ENCODE results near the gene MGAT4A.
"Not testable (repeated sequence)": the region's sequence is repeated elsewhere in the genome, so short reads cannot be mapped to it uniquely, and the experiment has no call there.

MGAT4A gene

GRCh38 chr2:98702858-98703620, 27.9 kb downstream of the MGAT4A start:
- DNase-seq (ENCODE audit: low read depth in 3 of 3) = no peak

DNA sequence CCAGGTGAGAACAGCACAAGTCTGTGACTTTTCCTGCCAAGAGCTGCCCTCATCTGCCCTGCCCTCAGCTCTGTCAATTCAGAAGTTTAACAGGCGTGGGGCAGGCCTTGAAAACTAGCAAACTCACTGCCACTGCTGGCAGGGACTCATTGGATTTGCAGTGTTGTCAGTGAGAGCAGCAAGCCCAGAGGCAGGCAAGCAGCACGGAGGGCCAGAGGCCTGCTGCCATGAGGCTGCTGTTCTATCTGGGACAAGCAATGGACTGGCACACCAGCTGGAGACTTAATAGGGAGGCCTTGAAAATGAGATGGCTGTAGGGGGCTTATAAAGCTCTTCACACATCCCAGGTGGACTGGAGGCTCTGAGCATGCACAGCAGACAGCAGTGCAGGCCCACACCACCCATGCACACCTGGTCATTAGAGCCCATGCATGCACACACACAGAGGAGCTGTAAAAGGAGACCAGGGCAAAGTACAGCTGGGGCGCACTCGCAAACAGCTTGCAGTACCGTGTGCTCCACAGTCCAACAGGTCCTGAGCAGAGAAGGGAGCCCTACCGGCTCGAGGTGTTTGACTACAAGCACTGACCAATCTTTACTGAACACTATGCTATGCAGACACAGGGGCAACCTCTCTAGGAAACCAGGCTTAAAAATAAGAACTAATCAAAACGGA, 28.7 kb downstream of the MGAT4A start:
- DNase-seq (ENCODE audit: low read depth in 3 of 3) = no peak

GRCh38 chr2:98701230-98701629, 29.7 kb downstream of the MGAT4A start:
- DNase-seq (ENCODE audit: low read depth in 3 of 3) = no peak

GRCh38 chr2:98698896-98699295, 32.0 kb downstream of the MGAT4A start:
- no peak for DNase-seq (ENCODE audit: low read depth in 3 of 3)

DNA sequence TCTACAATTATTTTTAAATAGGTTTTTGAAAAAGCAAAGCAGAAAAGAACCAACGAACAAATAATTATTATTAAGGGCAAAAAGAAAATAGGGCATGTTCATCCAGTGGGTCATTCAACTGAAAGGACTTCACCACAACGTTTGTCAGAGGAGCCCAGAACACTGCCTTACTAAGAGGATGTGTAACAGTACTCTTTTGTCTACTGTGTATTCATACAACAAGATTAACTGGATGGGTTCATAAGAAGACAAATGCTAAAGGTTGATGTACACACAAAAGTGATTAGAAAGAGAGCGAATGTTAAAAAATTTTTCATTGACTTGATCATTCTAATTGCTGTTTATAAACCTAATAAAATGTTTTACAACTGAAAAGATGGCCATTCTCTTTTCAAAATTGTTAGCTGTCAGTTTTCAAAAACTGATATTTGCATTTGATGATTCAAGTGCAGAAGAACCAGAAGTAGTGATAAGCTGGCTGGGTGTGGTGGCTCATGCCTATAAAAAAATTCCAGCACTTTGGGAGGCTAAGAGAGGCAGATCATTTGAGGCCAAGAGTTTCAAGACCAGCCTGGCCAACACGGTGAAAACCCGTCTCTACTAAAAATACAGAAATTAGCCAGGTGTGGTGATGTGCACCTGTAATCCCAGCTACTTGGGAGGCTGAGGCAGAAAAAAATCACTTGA, 33.1 kb downstream of the MGAT4A start:
- no peak for DNase-seq (ENCODE audit: low read depth in 3 of 3)

DNA sequence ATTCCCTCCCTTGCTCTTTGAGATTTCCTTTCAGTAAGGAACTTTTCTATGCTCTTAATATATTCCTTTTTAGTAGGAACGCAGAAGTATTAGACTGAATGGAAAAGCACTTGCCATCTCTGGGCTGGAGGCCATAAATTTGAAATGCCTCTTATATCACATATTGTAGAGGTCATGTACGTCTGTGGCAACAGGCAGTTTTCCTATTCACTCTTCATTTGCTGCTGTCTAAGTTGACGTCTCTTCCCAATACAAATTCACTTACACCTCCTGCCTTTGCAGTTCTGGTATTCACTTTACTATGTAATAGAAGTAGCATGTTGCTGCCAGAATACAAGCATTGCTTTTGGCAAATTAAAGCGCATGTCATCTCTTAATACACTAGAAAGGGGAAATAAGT, 34.7 kb downstream of the MGAT4A start:
- no peak for DNase-seq (ENCODE audit: low read depth in 3 of 3)

- no peak for DNase-seq (ENCODE audit: low read depth in 3 of 3)
These were observed 35.7 kb downstream of the MGAT4A start for GRCh38 chr2:98695255-98695654.

DNA sequence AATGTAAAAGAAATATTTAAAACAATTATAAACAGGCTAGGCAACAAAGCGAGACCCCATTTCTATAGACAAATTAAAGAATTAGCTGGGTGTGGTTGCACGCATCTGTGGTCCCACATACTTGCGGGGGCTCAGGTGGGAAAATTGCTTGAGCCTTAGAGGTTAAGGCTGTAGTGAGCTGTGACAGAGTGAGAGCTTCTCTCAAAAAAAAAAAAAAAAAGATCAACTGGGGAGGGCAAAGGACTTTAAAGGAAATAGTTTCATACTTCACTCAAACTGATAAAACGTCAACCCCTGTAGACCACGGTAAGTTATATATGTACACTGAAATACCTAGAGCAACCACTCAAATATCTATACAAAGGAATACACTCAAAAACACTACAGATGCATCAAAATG, 37.5 kb downstream of the MGAT4A start:
- DNase-seq (ENCODE audit: low read depth in 3 of 3) = no peak

DNA sequence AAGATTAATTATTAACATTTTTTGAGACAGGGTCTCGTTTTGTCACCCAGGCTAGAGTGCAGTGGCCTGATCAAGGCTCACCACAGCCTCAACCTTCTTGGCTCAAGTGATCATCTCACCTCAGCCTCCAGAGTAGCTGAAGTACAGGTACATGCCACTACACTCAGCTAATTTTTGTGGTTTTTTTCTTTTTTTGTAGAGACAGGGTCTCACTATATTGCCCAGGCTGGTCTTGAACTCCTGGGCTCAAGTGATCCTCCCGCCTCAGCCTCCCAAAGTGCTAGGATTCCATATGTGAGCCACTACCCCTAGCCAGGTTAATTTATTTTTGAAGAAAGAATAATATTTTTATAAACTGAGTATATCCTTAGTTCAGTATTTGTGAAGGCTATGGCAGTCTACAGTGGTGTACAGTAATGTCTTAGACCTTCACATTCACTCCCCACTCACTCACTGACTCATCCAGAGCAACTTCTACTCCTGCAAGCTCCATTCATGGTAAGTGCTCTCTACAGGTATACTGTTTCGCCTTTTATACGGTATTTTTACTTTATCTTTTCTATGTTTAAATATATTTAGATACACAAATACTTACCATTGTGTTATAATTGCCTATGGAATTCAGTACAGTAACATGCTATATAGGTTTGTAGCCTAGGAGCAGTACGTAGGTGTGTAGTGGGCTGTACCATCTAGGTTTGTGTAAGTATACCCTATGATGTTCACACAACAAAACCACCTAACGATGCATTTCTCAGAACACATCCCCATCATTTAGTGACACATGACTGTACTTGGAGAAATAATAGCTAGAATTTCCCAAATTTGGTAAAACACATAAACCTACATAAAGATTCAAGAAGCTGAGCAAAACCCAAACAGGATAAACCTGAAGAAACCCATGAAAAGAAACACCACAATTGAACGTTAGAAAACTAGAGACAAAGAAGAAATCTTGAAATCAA, 38.6 kb downstream of the MGAT4A start:
- DNase-seq (ENCODE audit: low read depth in 3 of 3) = no peak

DNA sequence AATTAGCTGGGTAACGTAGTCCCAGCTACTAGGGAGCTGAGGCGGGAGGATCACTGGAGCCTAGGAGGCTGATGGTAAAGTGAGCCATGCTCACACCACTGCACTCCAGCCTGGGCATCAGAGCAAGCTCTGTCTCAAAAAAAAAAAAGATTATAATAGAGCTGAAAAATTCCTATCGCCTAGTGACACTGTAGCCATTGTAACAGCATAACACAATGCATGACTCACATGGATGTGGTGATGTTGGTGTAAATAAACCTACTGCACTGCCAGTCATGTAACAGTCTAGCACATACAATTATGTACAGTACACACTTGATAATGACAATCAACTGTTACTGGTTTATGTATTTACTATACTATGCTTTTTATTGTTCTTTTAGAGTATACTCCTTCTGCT, 39.6 kb downstream of the MGAT4A start:
- DNase-seq (ENCODE audit: low read depth in 3 of 3) = no peak

- DNase-seq (ENCODE audit: low read depth in 3 of 3) = no peak
These were observed 44.7 kb downstream of the MGAT4A start for GRCh38 chr2:98685930-98686887.

DNA sequence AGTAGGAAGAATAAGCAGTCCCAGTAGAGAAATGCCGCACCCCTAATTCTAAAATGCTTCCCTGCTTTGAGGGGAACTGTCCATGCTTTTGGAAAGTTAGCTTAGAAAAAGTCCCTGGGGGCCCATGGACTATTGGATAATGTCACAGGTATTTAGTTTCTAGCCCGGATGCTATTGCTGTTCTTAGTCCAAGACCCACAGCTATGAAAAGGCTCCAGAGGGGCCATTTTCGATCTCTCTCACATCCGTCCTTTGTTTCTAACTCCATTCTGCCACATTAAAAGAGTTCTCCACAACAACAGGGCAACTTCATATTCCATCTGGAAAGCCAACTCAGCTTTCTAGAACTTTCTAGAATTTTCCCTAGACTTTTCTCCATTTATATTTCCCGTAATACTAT, 47.2 kb downstream of the MGAT4A start:
- DNase-seq (ENCODE audit: low read depth in 3 of 3) = no peak

DNA sequence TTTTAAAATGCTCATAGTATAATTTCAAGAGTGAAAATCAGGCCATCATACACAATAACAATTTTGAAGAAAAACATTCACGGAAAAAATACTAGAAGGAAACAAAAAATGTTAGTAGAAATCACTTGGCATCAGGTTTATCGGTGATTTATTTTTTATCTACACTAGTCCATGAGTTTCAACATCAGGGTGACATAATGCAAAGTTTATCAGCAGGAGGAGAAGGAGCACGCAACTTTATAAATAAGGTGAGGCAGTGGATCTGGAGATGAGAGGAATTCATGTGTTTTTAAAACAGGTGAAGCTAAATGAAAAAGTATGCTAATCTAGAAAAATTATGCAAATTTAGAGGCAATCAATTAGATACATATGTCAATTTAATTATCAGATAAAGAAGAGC, 54.2 kb downstream of the MGAT4A start:
- no peak for DNase-seq (ENCODE audit: low read depth in 3 of 3)

GRCh38 chr2:98674233-98674964, 56.5 kb downstream of the MGAT4A start:
- DNase-seq (ENCODE audit: low read depth in 3 of 3) = no peak

GRCh38 chr2:98669675-98670074, 61.3 kb downstream of the MGAT4A start:
- DNase-seq (ENCODE audit: low read depth in 3 of 3) = no peak

GRCh38 chr2:98665677-98666076, 65.3 kb downstream of the MGAT4A start:
- DNase-seq (ENCODE audit: low read depth in 3 of 3) = no peak

DNA sequence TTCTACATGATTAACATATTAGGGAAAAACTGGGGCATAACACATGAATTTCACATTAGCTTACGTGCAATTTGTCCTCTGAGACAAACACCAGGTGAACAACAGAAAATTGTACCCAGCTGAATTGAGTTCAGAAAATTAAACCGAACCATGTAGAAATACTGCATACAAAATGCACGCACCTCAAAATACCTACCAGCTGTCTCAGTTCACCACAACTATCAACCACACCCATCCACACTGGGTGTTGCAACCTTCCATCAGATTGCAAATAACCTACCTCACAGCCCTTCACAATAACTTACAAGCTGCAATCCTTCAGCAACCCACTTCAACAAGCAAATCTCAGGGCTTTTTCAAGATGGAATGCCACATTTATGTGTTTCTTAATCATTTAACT, 66.6 kb downstream of the MGAT4A start:
- peak in 1 of 3 experiments; percentile 20 for DNase-seq (ENCODE audit: low read depth in 3 of 3)

DNA sequence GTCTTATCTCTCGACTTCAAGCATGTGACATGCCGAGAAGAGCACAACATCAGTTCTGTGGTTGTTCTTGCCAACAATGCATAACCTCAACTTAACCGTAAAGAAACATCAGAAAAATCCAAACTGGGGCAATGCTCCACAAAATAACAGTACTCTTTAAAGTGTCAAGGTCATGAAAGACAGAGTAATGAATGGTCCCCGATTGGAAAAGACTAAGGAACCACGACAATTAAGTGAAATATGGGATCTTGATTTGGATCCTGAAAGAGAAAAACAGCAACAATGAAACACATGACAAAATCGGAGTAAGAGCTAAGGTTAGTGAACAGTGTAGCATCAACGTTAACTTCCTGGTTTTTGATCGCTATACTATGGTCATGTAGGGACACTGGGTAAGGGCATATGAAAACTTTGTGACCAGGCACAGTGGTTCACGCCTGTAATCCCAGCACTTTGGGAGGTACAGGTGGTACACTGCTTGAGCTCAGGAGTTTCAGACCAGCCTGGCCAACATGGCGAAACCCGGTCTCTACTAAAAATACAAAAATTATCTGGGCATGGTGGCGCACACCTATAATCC, 67.3 kb downstream of the MGAT4A start:
- no peak for DNase-seq (ENCODE audit: low read depth in 3 of 3)

DNA sequence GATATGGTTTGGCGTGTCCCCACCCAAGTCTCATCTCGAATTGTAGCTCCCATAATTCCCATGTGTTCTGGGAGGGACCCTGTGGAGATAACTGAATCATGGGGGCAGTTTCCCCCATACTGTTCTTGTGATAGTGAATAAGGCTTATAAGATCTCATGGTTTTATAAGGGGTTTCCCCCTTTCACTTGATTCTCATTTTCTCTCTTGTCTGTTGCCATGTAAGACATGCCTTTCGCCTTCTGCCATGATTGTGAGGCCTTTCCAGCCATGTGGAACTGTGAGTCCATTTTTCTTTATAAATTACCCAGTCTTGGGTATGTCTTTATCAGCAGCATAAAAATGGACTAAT, 71.5 kb downstream of the MGAT4A start:
- not testable (repeated sequence) for DNase-seq (ENCODE audit: low read depth in 3 of 3)
